IMR-90 (cell line): ENCODE measurements around the gene MMP8. TPM values are rescaled to one million over a fixed set of nuclear protein-coding genes. Genes with fewer than 3 reads are reported as not detected.

Source experiments
- ATAC-seq: fragments of 200-7000 bp; cut with Tn5 transposase; 2 replicates; pipeline ENCODE4 v1.9.1; 2020; ENCODE audit warnings: low read depth, mild to moderate bottlenecking, moderate library complexity
- BruUV-seq: library from RNA; stranded (reverse); fragments of 400-500 nt; replicated peaks from 2 replicates; lab custom pipeline; 2021; lab: Mats Ljungman, UMichigan
- CTCF ChIA-PET: fragments of 300-600 bp; formaldehyde crosslinking; extraction: SDS; loops from one replicate; lab custom pipeline; 2021; ENCODE audit warnings: antibody characterized with exemption; lab: Yijun Ruan, JAX
- POLR2A ChIA-PET: fragments of 300-600 bp; sonication (Branson Sonifier 250); formaldehyde crosslinking; loops from one replicate; lab custom pipeline; 2022; ENCODE audit warnings: antibody characterized with exemption; ENCODE audit not compliant: unreplicated experiment; lab: Charles Lee
- DNase-seq: peaks from one replicate; pipeline ENCODE4 v3.0.0; 2013
- H2AFZ ChIP-seq: replicated peaks from 2 replicates; pipeline ENCODE3; 2013; ENCODE audit warnings: low read length, mild to moderate bottlenecking; ENCODE audit not compliant: poor library complexity
- H2AK5ac ChIP-seq: 2 replicates; pipeline ENCODE4 v1.6.1; 2013; ENCODE audit warnings: low read depth, low read length, inconsistent platforms
- H2AK9ac ChIP-seq: replicated peaks from 2 replicates; pipeline ENCODE3; 2013; ENCODE audit warnings: mild to moderate bottlenecking, low read depth, low read length, moderate library complexity; ENCODE audit not compliant: poor library complexity
- H2BK120ac ChIP-seq: 2 replicates; pipeline ENCODE4 v1.6.1; 2013; ENCODE audit warnings: low read depth, low read length, inconsistent platforms
- H2BK15ac ChIP-seq: 3 replicates; pipeline ENCODE4 v1.6.1; 2013; ENCODE audit warnings: low read depth, low read length, inconsistent platforms
- H2BK20ac ChIP-seq: 2 replicates; pipeline ENCODE4 v1.6.1; 2013; ENCODE audit warnings: low read depth, mild to moderate bottlenecking, inconsistent platforms, low read length, moderate library complexity
- H2BK5ac ChIP-seq: 2 replicates; pipeline ENCODE4 v1.6.1; 2013; ENCODE audit warnings: mild to moderate bottlenecking, low read depth, low read length, inconsistent platforms; ENCODE audit not compliant: poor library complexity, severe bottlenecking
- H3K14ac ChIP-seq: replicated peaks from 2 replicates; pipeline ENCODE4 v1.6.1; 2013; ENCODE audit warnings: low read depth, low read length, inconsistent platforms
- H3K18ac ChIP-seq: 2 replicates; pipeline ENCODE4 v1.6.1; 2013; ENCODE audit warnings: low read depth, low read length, control low read depth
- H3K23ac ChIP-seq: 2 replicates; pipeline ENCODE4 v1.6.1; 2013; ENCODE audit warnings: low read depth, low read length, inconsistent platforms
- H3K27ac ChIP-seq: 2 replicates; pipeline ENCODE4 v1.5.1; 2013; ENCODE audit warnings: mild to moderate bottlenecking, control low read depth, low read length; ENCODE audit not compliant: insufficient read depth
- H3K27me3 ChIP-seq: 2 replicates; pipeline ENCODE4 v1.6.1; 2013; ENCODE audit warnings: low read length; ENCODE audit not compliant: control insufficient read depth, insufficient read depth
- H3K36me3 ChIP-seq: 2 replicates; pipeline ENCODE4 v1.6.1; 2013; ENCODE audit warnings: low read length, mixed read lengths; ENCODE audit not compliant: control insufficient read depth, insufficient read depth
- H3K4ac ChIP-seq: 2 replicates; pipeline ENCODE4 v1.6.1; 2013; ENCODE audit warnings: low read depth, low read length, inconsistent platforms
- H3K4me1 ChIP-seq: 2 replicates; pipeline ENCODE4 v1.6.1; 2013; ENCODE audit warnings: low read length, mixed read lengths; ENCODE audit not compliant: control insufficient read depth, insufficient read depth
- H3K4me2 ChIP-seq: 2 replicates; pipeline ENCODE4 v1.6.1; 2013; ENCODE audit warnings: low read depth, mild to moderate bottlenecking, control low read depth, low read length, moderate library complexity
- H3K4me3 ChIP-seq: 2 replicates; pipeline ENCODE4 v1.5.1; 2013; ENCODE audit warnings: low read depth, mild to moderate bottlenecking, control low read depth, low read length, moderate library complexity; ENCODE audit not compliant: insufficient read depth
- H3K56ac ChIP-seq: 2 replicates; pipeline ENCODE4 v1.6.1; 2013; ENCODE audit warnings: low read length, inconsistent platforms; ENCODE audit not compliant: insufficient read depth; ENCODE audit errors: extremely low read depth
- H3K79me1 ChIP-seq, 2 experiments: 2 replicates each; pipeline ENCODE4 v1.6.1; 2013; ENCODE audit warnings: low read length in 2 of 2, inconsistent platforms in 1 of 2, low read depth in 1 of 2
- H3K9ac ChIP-seq: 2 replicates; pipeline ENCODE4 v1.6.1; 2013; ENCODE audit warnings: low read depth, low read length, control low read depth
- H3K9me1 ChIP-seq: 2 replicates; pipeline ENCODE4 v1.6.1; 2013; ENCODE audit warnings: low read length, inconsistent platforms; ENCODE audit not compliant: insufficient read depth
- H3K9me3 ChIP-seq: 2 replicates; pipeline ENCODE4 v1.6.1; 2013; ENCODE audit warnings: low read length; ENCODE audit not compliant: control insufficient read depth, insufficient read depth
- H4K20me1 ChIP-seq: 2 replicates; pipeline ENCODE4 v1.6.1; 2013; ENCODE audit warnings: low read length, inconsistent platforms; ENCODE audit not compliant: insufficient read depth
- H4K5ac ChIP-seq: 2 replicates; pipeline ENCODE4 v1.6.1; 2013; ENCODE audit warnings: mild to moderate bottlenecking, low read depth, low read length, control low read depth
- H4K8ac ChIP-seq, 2 experiments: 2 replicates each; pipeline ENCODE4 v1.6.1; 2013; ENCODE audit warnings: low read depth in 2 of 2, low read length in 2 of 2, control low read depth in 1 of 2, inconsistent platforms in 1 of 2
- H4K91ac ChIP-seq: 2 replicates; pipeline ENCODE4 v1.6.1; 2013; ENCODE audit warnings: low read depth, low read length, inconsistent platforms; ENCODE audit not compliant: insufficient read depth
- BHLHE40 ChIP-seq: fragments of 150-350 bp; IDR thresholded peaks from 2 replicates; pipeline ENCODE4 v1.6.1; 2016; ENCODE audit warnings: mild to moderate bottlenecking, low read depth, low read length
- ELK1 ChIP-seq: fragments of 150-350 bp; IDR thresholded peaks from 2 replicates; pipeline ENCODE4 v1.6.1; 2016; ENCODE audit warnings: low read depth, mild to moderate bottlenecking, low read length, moderate library complexity, borderline replicate concordance
- whole genome bisulfite sequencing, 2 experiments: methylation state at CpG; one replicate each; pipeline versions ENCODE4 v1.1.5 to v1.1.7; 2013; ENCODE audit warnings: missing lambda C conversion rate in 2 of 2; ENCODE audit not compliant: insufficient read length in 1 of 2; ENCODE audit errors: extremely low coverage in 2 of 2; 5-methylcytosine and 5-hydroxymethylcytosine counted together
- dilution Hi-C: fragments of 300-500 bp; cut with HindIII; formaldehyde crosslinking; loops from one replicate; pipeline ENCODE4 v1.14.3; 2018; ENCODE audit warnings: low sequenced_read_pairs; ENCODE audit not compliant: unreplicated experiment
- in situ Hi-C: fragments of 300-500 bp; cut with MboI; formaldehyde crosslinking; loops from 3 replicates; pipeline ENCODE4 v1.14.3; 2019; ENCODE audit warnings: low sequenced_read_pairs, inconsistent platforms, mixed read lengths
- intact Hi-C: fragments of 100-400 bp; cut with micrococcal nuclease; formaldehyde crosslinking; loops from 2 replicates; pipeline ENCODE4 v1.10.0; 2022
- polyA plus RNA-seq, 3 experiments: library from polyadenylated mRNA; depleted of rRNA; stranded (reverse); fragments of >200 nt; gene quantifications; 2 replicates each; pipeline ENCODE4 v1.2.3, GENCODE V29; 2012; ENCODE audit warnings: low replicate concordance in 1 of 3
- total RNA-seq: library from RNA; depleted of rRNA; stranded (reverse); fragments of >200 nt; gene quantifications from 2 replicates; pipeline ENCODE4 v1.2.3, GENCODE V29; 2012

MMP8 gene
- total and polyA plus RNA-seq, 2 of the 4 experiments (the other 2 are of a cell fraction), result 0.05 to 0.18 TPM

GRCh38 chr11:102708654-102709053 is 16.1 kb downstream of the MMP8 start:
- ChIA-PET CTCF (no interaction called here), POLR2A (no interaction called here)
- H3K27me3 ChIP-seq, result peaks cover 14% of the 10 kb centered on the region
- no peak overlapping the region for H4K8ac ChIP-seq
- no peak overlapping the region for H4K5ac ChIP-seq
- no peak for DNase-seq
- no peak overlapping the region for H3K4me2 ChIP-seq
- no peak for ATAC-seq
- H3K4me1 ChIP-seq, result peaks cover 2% of the 10 kb centered on the region; the same call in 1 of the 2 replicates
- H4K91ac ChIP-seq, result no peak overlapping the region
- dilution Hi-C loops (no loop called here), in situ Hi-C loops (no loop called here), intact Hi-C loops (no loop called here)
- H3K79me1 ChIP-seq, result no peaks in the 10 kb centered on the region
- no peak overlapping the region for H3K4ac ChIP-seq
- no CpG with 5 or more reads among the region's 4 CpGs for WGBS, 2 experiments
- no peak for TF ChIP-seq ELK1
- TF ChIP-seq BHLHE40, result no peak
- H2AK5ac ChIP-seq, result no peak overlapping the region
- no peak overlapping the region for H3K18ac ChIP-seq
- no peak overlapping the region for H3K14ac ChIP-seq
- H3K9ac ChIP-seq, result no peak overlapping the region
- no peak overlapping the region for H2BK15ac ChIP-seq
- no peak overlapping the region for H2AK9ac ChIP-seq
- no peak overlapping the region for H2AFZ ChIP-seq
- H3K9me3 ChIP-seq, result no peaks in the 10 kb centered on the region
- H3K56ac ChIP-seq, result no peak overlapping the region
- no peak overlapping the region for H2BK20ac ChIP-seq
- no peaks in the 10 kb centered on the region for H3K36me3 ChIP-seq
- H4K20me1 ChIP-seq, result no peaks in the 10 kb centered on the region
- no peak overlapping the region for H2BK120ac ChIP-seq
- H3K9me1 ChIP-seq, result peaks cover 3% of the 10 kb centered on the region; the same call in 1 of the 2 replicates
- no peak overlapping the region for H3K23ac ChIP-seq
- no peak overlapping the region for H3K4me3 ChIP-seq
- H3K27ac ChIP-seq, result no peak overlapping the region
- no TSS peak for BruUV-seq
- H2BK5ac ChIP-seq, result no peak overlapping the region
